Esophagus (tissue), 2 donors: ENCODE data around the gene CCDC195. TPM values are rescaled to one million over a fixed set of nuclear protein-coding genes. Genes with fewer than 3 reads are reported as not detected.
"Not testable (repeated sequence)": the region's sequence is repeated elsewhere in the genome, so short reads cannot be mapped to it uniquely, and the experiment has no call there.

Experiments used
- H3K27ac ChIP-seq, 2 donors: one replicate each; pipeline ENCODE4 v1.5.1; 2013; ENCODE audit warnings: low read depth in 2 of 2, mild to moderate bottlenecking in 2 of 2, inconsistent platforms in 1 of 2, low read length in 1 of 2, moderate library complexity in 1 of 2
- H3K27me3 ChIP-seq, 2 donors: one replicate each; pipeline ENCODE4 v1.6.1; 2013; ENCODE audit warnings: low read length in 2 of 2, control low read depth in 1 of 2, mild to moderate bottlenecking in 1 of 2; ENCODE audit not compliant: insufficient read depth in 2 of 2, control insufficient read depth in 1 of 2
- H3K36me3 ChIP-seq, 2 donors: one replicate each; pipeline ENCODE4 v1.6.1; 2013; ENCODE audit warnings: low read length in 1 of 2; ENCODE audit not compliant: control insufficient read depth in 2 of 2, insufficient read depth in 2 of 2
- H3K4me1 ChIP-seq, 2 donors: one replicate each; pipeline ENCODE4 v1.6.1; 2013; ENCODE audit warnings: low read length in 1 of 2; ENCODE audit not compliant: control insufficient read depth in 2 of 2, insufficient read depth in 2 of 2
- H3K4me3 ChIP-seq, 2 donors: one replicate each; pipeline ENCODE4 v1.5.1; 2013; ENCODE audit warnings: low read length in 2 of 2, mild to moderate bottlenecking in 2 of 2, low read depth in 1 of 2, moderate library complexity in 1 of 2
- H3K9me3 ChIP-seq, 2 donors: one replicate each; pipeline ENCODE4 v1.6.1; 2013; ENCODE audit warnings: mild to moderate bottlenecking in 2 of 2, low read depth in 1 of 2, low read length in 1 of 2, moderate library complexity in 1 of 2; ENCODE audit not compliant: control insufficient read depth in 2 of 2, insufficient read depth in 1 of 2
- WGBS, 2 donors: extraction: QIAGEN DNeasy Blood & Tissue Kit; methylation state at CpG; one replicate each; pipeline ENCODE4 v1.1.7; 2013; 5-methylcytosine and 5-hydroxymethylcytosine counted together
- polyA plus RNA-seq, 2 donors: library from polyadenylated mRNA; stranded (reverse); fragments of 200-250 nt; gene quantifications; one replicate each; pipeline ENCODE4 v1.2.3, GENCODE V29; 2013
- donor health status: healthy with polysubstance abuse.
- donor health status: Bipolar disorder and iron deficiency.

The CCDC195 gene
- polyA plus RNA-seq, 2 donors, result not detected

DNA sequence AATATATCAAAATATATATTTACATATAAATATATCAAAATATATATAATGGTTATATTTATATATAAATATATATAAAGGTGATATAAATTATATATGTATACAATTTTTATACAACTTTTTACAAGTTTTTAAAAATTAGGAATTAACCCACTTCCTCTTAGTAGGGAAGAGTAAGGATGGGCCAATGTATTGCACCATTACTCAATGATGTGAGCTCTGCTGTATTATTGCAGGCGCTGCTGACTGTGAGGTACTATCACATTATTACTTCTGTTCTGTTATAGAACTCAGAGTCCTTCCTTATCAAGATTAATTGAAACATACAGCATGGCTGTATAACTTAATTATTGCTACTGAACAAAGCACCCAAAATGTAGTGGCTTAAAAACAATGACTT is 46.0 kb downstream of the CCDC195 start:
- Histone ChIP-seq H3K4me1 (no peaks in the 10 kb centered on the region), H3K36me3 (no peaks in the 10 kb centered on the region), H3K27me3 (no peaks in the 10 kb centered on the region), H3K27ac (no peak overlapping the region), H3K4me3 (no peak overlapping the region), H3K9me3 (no peaks in the 10 kb centered on the region)
- 82 to 93% methylated on average over 1 of the region's 1 CpG for WGBS, 2 donors

DNA sequence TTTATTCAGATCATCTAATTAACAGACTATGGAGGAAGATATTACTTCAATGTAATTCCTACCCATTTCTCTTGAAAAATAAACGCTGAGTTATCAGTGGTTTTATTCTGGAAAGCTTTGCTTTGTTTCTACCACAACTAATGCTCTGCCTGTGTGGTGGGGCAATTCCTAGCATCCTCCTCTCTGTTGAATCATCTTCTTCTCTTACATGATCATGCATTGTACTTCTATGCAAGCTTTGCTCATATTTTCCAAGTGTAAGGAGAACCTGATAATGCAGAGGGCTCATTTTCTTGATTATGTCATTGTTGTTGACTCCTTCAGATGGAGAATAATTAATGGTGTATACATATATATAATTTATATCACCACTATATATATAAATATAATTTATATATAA is 46.7 kb downstream of the CCDC195 start:
- H3K27me3 ChIP-seq, result no peaks in the 10 kb centered on the region
- H3K36me3 ChIP-seq, result no peaks in the 10 kb centered on the region
- peaks cover 0 to 2% of the 10 kb centered on the region in 2 donors for H3K9me3 ChIP-seq
- H3K4me3 ChIP-seq, result no peak overlapping the region
- WGBS, 2 donors, result 91 to 94% methylated on average over 1 of the region's 1 CpG
- no peak overlapping the region for H3K27ac ChIP-seq
- H3K4me1 ChIP-seq, result no peaks in the 10 kb centered on the region

DNA sequence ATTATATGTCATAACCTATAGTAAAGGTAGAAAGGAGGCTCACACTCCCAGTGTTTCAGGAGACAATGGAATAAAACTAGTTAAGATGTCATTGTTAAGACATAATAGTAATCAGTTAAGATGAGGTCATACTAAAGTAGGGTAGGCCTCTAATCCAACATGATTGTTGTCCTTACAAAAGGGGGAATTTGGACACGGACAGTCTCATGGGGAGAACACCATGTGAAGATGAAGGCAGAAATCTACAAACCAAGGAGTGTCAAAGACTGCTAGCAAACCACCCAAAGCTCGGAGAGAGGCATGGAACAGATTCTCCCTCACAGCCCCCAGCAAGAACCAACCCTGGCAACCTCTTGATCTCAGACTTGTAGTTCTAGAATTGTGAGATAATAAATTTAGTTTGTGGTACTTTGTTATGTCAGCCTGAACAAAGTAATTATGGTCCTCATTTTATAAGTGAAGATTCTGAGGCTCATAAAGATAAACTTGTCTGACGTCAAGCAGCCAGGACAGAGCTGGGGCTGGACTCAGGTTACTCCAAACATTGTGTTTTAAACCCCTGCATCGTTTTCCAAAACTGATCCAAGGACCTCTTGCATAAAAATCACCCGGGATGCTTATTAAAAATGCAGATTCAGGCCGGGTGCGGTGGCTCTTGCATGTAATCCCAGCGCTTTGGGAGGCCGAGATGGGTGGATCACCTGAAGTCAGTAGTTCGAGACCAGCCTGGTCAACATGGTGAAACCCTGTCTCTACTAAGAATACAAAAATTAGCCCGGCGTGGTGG is 47.8 kb downstream of the CCDC195 start:
- no peaks in the 10 kb centered on the region for H3K27me3 ChIP-seq
- H3K4me1 ChIP-seq, result no peaks in the 10 kb centered on the region
- H3K4me3 ChIP-seq, result no peak overlapping the region
- H3K9me3 ChIP-seq, result peaks cover 0 to 5% of the 10 kb centered on the region in 2 donors
- H3K36me3 ChIP-seq, result no peaks in the 10 kb centered on the region
- H3K27ac ChIP-seq, result no peak overlapping the region
- 87 to 88% methylated on average over 12 of the region's 12 CpGs for WGBS, 2 donors

DNA sequence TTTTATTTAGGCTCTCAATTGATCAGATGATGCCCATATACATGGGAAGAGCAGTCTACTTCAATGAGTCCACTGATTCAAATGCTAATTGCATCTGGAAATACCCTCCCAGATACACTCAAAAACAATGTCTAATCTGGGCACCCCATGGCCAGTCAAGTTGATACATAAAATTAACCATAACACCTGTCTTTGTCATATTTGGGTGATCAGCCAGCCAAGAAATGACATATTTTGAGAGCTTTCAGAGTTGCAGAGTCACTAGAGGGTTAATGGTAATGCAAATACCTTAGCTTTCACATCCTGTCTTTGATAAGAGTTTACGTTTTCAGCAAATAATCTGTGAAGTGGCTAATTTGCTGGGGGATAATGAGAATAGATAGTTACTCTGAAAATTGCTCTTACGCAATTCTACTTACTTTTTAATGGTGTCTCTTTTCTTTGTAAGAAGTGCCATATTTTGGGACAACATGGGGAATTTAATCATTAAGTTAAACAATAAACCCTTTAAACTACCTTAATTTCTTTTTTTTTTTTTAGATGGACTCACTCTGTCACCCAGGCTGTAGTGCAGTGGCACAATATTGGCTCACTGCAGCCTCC is 49.1 kb downstream of the CCDC195 start:
- 51 to 65% methylated on average over 2 of the region's 2 CpGs for WGBS, 2 donors
- Histone ChIP-seq H3K27me3 (no peaks in the 10 kb centered on the region), H3K9me3 (peaks cover 0 to 5% of the 10 kb centered on the region in 2 donors), H3K4me1 (no peaks in the 10 kb centered on the region), H3K4me3 (no peak overlapping the region), H3K36me3 (no peaks in the 10 kb centered on the region), H3K27ac (no peak overlapping the region)

DNA sequence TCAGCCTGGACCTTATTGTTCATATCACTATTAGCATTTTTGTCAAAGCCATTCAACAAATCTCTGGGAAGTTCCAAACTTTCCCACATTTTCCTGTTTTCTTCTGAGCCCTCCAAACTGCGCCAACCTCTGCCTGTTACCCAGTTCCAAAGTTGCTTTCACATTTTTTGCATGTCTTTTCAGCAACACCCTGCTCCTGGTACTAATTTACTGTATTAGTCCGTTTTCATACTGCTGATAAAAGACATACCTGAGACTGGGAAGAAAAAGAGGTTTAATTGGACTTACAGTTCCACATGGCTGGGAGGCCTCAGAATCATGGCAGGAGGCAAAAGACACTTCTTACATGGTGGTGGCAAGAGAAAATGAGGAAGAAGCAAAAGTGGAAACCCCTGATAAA is 52.8 kb downstream of the CCDC195 start:
- not testable (repeated sequence) for H3K27ac ChIP-seq, H3K4me1 ChIP-seq, H3K27me3 ChIP-seq, H3K36me3 ChIP-seq, H3K9me3 ChIP-seq, H3K4me3 ChIP-seq
- 65 to 78% methylated on average over 2 of the region's 2 CpGs for WGBS, 2 donors

DNA sequence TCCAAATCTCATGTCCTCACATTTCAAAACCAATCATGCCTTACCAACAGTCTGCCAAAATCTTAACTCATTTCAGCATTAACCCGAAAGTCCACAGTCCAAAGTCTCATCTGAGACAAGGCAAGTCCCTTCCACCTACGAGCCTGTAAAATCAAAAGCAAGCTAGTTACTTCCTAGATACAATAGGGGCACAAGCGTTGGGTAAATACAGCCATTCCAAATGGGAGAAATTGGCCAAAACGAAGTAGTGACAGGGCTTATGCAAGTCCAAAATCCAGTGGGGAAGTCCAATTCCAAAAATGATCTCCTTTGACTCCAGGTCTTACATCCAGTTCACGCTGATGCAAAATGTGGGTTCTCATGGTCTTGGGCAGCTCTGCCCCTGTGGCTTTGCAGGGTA is 54.5 kb downstream of the CCDC195 start:
- not testable (repeated sequence) for H3K4me3 ChIP-seq, H3K4me1 ChIP-seq, H3K27ac ChIP-seq, H3K27me3 ChIP-seq, H3K9me3 ChIP-seq, H3K36me3 ChIP-seq
- WGBS, 2 donors, result 75 to 83% methylated on average over 5 of the region's 5 CpGs

DNA sequence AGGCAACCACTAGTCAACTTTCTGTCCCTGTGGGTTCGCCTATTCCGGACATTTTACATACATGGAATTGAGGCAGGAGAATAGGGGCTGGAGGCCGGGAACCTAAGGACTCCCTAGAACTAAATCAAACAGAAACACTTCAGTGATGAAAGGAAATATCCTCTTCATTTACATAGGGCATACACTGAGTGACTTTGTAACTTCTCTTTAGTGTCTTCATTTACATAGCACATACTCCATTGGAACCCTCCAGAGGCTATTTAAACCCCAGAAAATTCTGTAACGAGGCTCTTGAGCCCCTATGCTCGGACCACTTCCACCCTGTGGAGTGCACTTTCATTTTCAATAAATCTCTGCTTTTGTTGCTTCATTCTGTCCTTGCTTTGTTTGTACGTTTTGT is 56.5 kb downstream of the CCDC195 start:
- Histone ChIP-seq H3K27ac (no peak overlapping the region), H3K4me1 (no peaks in the 10 kb centered on the region), H3K27me3 (no peaks in the 10 kb centered on the region), H3K4me3 (no peak overlapping the region), H3K36me3 (no peaks in the 10 kb centered on the region), H3K9me3 (peaks cover 0 to 5% of the 10 kb centered on the region in 2 donors)
- 83 to 87% methylated on average over 6 of the region's 6 CpGs for WGBS, 2 donors

DNA sequence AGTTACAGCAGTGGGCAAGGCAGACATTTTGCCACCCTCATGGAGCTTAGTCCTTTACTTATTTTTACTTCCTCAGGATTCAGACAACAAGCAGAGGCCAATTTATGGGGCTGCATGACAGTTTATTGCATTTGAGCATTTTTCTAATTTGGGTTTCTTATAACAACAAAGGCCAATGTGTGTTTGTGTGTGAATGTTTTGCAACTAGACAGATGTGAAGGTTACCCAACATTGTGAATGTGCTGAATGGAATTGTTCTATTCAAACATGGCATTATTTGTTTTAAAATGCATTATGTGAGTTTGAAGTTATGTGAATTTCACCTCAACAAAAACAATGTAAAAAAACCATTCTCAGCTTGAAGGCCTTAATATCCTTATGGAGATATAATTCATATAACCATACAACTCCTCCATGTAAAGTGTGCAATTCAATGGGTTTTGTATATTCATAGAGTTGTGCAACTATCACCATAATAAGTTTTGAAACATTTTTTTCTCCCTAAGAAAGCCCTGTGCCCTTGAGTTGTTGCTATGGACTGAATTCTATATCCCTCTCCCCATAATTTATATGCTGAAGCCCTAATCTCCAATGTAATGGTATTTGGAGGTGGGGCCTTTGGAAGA is 57.3 kb downstream of the CCDC195 start:
- Histone ChIP-seq H3K4me1 (no peaks in the 10 kb centered on the region), H3K27ac (no peak overlapping the region), H3K4me3 (no peak overlapping the region), H3K27me3 (no peaks in the 10 kb centered on the region), H3K36me3 (no peaks in the 10 kb centered on the region), H3K9me3 (no peaks in the 10 kb centered on the region)

DNA sequence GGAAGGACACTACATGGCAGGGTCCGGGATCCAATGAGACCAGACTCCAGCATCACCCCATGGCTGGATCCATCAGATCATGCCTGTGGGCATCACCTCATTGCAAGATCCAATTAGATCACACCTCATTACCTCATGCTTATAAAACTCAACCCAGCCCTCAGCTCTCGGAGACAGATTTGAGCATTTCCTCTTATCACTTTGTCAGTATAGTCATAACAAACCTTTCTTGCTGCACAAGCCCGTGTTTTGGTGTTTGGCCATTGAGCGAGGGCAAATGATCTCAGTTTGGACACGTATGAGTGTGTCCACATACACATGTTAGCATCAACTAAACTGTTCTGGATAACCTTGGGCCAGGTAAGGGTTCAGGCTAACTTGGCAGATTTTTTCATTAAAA is 58.8 kb downstream of the CCDC195 start:
- 82 to 86% methylated on average over 5 of the region's 5 CpGs for WGBS, 2 donors
- Histone ChIP-seq H3K4me1 (no peaks in the 10 kb centered on the region), H3K27me3 (no peaks in the 10 kb centered on the region), H3K27ac (no peak overlapping the region), H3K9me3 (no peaks in the 10 kb centered on the region), H3K4me3 (no peak overlapping the region), H3K36me3 (no peaks in the 10 kb centered on the region)
